GM12872 (cell line): ENCODE results near the gene CRELD2.

Experiments used
- CTCF ChIP-seq: IDR thresholded peaks from 3 replicates; pipeline ENCODE4 v1.5.1; 2011; ENCODE audit warnings: low read depth, mild to moderate bottlenecking, low read length, moderate library complexity; ENCODE audit not compliant: insufficient read depth

The CRELD2 gene

GRCh38 chr22:49924113-49924833, 5.8 kb downstream of the CRELD2 start:
- no peak for TF ChIP-seq CTCF

DNA sequence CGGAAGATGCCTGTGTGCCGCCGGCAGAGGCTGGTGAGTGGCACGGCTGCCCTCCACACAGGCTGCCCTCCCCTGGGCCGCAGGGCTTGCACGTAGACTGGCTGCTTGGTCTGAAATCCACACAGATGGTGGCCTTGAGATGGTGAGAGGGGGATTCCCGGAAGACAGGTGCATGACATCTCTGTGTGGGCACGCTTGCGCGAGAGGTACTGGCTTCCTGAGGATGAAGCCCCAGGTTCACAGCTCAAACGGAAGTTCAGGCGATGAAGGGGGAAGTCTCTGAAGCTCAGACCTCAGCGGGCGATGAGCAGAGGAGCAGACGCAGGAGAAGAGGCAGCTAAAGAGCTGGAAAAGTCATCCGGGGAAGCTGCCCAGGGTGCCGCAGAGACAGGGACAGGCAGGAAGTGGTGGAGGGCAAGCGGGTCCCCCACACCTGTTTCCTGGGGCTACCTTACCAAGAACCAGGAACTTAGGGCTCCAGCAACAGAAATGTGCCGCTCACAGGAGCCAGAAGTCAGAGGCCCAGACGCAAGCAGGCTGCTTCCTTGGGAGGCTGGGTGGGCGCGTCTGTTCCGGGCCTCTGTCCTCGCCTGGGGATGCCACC, 7.2 kb downstream of the CRELD2 start:
- TF ChIP-seq CTCF, result no peak

- no peak for TF ChIP-seq CTCF
These were observed 8.5 kb downstream of the CRELD2 start for GRCh38 chr22:49926916-49927315.

DNA sequence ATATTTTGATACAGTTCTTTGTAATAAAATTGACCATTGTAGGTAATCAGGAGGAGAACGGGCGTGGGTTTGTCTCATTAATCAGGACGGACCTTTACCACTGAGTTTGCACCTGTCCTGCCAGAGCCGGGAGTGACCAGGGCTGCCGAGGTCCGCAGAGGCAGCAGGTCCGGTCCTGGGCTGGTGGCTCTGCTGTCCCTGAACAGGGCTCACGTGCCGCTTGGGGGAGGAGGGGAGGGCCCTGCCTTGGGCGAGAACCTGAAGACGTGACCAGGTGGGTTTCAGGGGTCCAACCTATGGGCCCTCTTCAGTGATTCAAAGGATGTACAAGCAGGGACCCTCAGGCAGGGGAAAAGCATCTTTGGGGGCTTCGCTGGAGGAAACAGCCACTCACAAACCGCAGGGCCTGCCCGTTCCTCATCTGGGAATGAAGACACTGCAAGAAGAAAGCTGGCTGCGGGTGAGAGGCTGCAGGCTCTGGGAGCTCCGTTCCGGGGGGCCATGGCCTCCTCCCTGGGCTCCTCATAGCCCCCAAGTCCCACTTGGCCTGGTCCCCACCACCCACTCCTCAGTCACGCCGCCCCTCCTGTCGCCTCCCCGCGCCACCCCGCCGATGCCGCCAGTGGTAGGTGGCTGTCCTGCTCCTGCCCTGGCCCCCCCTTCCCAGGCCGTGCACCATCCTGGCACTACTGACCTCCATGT, 9.2 kb downstream of the CRELD2 start:
- TF ChIP-seq CTCF, result no peak

DNA sequence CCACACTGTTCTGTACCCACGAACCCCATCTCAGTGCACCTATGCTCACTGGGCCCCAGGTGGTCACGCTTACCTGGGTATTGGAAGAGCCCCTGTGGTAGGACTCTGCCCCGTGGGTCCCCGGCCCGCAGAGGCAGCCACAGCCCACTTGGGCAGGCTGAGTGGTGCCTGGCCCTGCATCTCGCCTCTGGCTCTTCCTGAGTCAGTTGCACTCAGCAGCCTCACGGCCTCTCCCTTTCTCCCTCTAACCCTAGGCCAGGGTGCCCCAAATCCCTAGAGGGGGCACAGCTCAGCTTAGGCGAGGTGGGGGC, 9.7 kb downstream of the CRELD2 start:
- TF ChIP-seq CTCF, result no peak

DNA sequence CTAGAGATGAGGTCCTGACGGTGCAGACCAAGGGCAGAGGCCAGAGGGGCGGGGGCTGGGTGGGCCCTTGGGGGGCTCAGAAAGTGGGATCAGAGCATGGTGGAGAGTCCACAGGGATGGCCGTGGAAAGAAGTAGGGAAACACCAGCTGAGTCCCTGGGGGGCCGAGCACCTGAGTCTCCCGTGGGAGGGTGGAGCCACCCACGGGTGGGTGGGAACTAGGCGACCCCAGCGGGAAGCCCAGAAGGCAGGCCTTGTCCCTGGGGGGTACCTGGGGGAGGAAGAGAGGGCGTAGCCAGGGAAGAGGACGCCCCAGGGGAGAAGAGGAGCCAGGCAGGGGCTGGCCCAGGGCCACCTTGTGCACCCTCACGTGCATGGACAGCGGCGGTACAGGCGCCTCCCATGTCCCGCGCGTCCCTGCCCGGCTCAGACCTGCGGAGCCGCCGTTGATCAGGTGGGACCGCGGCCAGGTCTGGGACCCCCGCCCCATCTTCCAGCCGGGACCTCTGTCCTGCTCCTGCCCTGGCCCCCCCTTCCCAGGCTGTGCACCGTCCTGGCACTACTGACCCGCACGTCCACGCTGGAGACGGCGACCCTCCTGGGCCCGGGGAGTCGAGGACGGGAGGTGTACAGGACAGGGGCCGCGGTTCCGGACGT, 10.2 kb downstream of the CRELD2 start:
- no peak for TF ChIP-seq CTCF
